Endometrial microvascular endothelial cells (primary cell): Measurements from ENCODE around the gene PAOX. TPM values are rescaled to one million over a fixed set of nuclear protein-coding genes. Genes with fewer than 3 reads are reported as not detected.
"Not testable (repeated sequence)": the region's sequence is repeated elsewhere in the genome, so short reads cannot be mapped to it uniquely, and the experiment has no call there.

Experiments used
- in situ Hi-C: cut with HindIII; loops from 2 replicates; pipeline ENCODE4 v1.10.0; 2017; ENCODE audit warnings: low sequenced_read_pairs, low pct_unique_long_range_greater_than_20kb; ENCODE audit errors: inconsistent ontology term
- total RNA-seq: library from RNA; depleted of rRNA; stranded (reverse); fragments of >200 nt; gene quantifications from one replicate; pipeline ENCODE4 v1.2.3, GENCODE V29; 2015; ENCODE audit errors: inconsistent ontology term

The PAOX gene
- total RNA-seq, 1 donor from 2014 or later, result 9.3 TPM

DNA sequence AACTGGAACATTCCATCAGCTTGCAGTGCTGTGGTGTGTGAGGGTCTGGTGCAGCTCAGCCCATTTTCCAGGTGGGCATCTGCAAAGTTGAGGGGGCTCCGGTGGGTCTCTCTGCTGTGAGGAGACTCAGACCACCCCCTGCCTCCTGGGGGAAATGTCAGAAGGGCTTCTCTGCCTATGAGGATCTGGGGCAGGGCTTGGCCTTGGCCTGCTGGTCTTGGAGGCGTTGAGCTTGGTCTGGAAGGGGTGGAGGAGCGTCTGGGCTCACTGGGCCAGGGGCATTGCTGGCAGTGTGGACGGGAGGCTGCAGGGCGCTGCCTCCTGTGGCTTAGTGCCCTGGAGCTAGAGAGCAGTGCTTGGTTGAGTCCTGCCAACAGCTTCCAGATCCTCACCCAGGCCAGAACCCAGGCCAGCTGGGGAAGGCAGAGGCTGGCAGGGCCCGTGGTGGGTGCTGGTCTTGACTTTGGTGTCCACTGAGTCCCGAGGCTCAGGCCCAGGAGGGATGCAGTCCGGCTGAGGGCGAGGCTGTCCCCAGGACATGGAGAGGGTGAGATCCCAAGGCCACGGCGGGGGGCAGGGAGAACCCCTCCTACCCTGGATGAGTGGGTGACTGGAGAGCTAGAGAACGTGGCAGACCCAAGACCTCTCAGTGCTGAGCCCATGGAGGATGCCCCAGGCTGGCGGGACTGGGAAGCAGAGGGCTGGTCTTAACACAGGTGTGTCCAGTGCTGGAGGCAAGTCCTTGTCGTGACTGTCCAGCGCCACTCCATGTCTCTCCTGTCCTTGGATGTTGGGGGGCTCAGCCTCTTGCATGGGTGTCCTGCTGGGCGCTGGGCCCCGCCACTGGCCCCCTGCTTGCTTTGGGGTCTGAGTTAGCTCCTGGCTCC lies 42.5 kb downstream of the PAOX start:
- in situ Hi-C loops, result no loop called here

DNA sequence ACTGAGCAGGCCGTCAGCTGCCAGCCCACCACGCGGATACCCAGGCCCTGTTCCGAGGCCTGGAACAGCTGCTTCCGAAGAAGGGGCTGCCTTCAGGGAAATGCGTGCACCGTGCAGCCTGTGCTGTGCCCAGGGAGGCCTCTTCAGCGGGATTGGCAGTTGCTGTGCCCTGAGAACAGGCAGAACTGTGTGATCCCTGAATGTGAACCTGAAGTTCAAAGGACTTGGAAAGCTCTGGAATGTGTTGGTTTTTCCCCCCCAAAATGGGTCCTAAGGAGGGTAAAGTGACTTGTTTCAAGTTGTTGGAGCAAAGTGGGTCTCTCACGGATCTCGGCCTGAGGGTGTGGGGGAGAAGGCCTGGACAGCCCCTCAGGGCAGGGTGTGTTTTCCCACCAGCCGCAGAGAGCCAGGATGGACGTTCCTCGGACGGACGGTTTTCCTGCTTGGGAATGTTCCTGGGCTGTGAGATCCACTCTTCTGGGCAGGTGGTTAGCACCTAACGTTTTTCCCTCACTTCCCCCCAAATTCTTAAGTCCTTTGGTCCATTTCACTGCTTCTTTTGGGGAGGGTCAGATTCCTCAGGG lies 43.3 kb downstream of the PAOX start:
- in situ Hi-C loops, result no loop called here

DNA sequence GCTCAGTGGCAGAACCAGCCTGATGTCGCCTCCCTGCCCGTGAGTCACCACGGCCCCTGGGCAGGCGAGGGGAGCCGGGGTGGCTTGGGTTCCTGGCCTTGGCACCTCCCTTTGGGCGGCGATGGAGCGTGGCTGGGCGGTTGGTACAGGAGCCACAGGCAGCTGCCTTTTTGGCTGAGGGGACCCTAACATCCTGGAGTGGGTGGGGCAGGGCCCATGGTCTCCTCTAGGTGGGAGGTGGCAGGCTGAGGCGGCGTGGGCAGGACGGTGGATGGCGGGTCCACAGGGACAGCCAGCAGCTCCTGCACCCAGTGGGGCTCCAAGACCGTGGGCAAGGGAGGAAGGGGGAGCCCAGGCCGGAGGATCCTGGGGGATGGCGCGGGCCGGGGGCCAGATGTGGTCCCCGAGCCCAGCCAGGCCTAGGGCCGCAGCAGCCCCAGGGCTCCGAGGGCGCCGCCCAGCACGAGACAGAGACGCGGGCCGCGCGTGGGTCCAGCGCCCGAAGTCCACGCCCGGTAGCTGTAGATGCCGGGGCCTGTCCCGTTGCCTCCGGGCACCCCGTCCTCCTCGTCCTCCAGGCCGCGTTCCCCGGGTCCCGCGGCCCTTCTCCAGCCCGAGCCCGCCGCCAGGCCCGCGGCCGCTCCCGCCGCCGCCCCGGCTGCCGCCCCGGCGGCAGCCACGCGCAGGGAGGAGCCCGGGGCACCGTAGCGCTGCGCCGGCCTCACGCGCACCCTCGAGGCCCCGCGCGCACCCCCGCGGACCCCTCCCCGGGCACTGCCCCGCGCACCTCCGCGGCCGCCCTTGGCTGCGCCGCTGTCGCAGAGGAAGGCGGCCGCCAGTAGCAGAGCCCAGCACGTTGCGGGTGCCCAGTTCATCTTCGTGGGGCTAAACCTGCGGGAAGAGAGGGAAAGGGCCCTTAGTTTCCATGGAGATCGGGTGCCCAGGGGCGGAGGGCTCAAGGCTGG lies 44.0 kb downstream of the PAOX start:
- in situ Hi-C loops, result no loop called here

DNA sequence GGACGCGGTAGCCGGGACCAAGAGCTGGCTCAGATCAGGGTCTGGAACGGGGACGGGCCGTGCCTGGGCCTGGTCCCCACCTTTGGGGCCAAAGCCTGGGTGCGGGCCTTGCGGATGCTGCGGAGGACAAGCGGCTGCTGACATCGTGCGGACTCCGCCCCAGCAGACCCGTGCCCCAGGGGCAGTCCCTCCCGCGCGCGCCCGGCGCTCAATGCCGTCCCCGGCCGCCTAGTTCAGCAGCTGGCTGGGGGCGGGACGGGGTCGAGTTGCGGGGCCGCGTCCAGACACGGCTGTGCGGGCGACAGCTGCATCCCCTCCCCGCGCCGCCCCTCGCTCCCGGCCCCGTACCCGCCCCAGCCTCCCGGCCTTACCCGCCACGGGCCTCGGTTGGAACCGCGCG lies 45.0 kb downstream of the PAOX start:
- in situ Hi-C loops, result not testable (repeated sequence)

DNA sequence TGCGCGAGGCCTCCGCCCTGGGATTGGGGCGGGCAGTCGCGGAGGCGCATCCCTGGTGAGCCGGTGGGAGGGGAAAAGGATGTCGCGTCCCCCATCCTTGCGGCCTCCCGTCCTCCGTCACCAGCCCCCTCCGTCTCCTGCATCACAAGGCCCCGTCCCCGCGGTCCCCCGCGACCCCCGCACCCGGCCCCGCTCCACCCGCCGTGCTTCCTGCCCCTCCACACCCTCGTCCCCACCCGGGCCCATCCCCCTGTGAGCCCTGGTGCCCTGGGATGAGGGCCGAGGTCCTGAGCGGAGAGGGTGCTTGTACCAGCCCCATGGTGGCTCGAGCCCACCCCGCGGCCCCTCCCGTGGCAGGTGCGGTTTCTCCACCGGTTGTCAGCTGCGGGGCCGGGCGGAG lies 45.5 kb downstream of the PAOX start, which contains the start of gene SPRN:
SPRN (minus strand) TSS at position 25 of the 400 bp plus-strand sequence. CDS start 944 bp downstream, outside the sequence.
- in situ Hi-C loops, result not testable (repeated sequence)

DNA sequence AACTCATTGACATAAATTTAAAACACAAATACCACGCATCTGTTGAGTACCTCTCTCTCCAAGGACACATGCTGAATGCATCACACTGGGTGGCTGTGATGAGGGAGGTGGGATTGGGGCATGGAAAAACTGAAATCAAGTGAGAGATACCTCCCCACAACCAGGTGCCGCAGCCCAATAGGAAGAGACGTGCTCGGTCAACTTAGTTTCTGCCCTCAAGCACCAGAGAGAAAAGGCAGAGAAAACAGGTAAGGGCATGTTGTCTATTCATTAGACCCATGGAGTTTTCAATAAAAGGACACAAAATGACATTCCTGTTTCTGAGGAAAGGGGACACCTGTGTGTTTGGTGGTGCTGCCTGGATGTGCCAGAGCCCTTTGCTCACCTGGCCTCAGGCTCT lies 50.5 kb downstream of the PAOX start:
- in situ Hi-C loops, result not testable (repeated sequence)

DNA sequence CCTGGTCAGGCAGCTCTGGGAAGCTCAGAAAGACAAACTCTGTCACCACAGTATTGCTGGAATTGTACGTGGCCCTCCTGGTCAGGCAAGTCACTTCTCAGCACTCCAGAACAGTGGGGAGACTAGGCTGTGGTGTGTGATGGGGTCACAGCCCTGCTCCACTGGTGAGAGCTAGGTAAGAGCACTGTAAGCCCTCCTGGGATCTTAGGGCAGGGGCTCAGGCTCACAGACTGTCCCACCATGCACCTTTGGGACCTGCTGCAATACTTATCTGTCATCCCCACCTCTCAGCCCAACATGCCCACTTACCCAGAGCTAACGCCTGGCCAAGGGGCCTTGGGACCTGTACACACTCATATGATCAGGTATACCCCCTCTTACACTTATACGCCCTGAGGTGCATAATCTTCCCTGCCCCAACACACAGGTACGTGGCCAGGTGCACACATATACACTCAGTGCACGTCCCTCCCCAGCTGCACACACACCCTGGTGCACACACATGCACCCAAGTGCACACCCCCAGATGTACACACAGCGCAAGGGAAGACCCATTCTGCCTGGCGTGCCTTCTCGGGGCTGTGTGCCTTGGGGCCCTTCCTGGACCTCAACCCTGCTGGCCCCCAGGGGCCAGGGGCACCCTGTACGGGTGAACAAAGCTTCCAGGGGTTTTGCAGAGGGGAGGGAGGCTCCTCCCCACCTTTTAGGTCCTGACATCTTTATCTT lies 53.0 kb downstream of the PAOX start:
- in situ Hi-C loops, result not testable (repeated sequence)

DNA sequence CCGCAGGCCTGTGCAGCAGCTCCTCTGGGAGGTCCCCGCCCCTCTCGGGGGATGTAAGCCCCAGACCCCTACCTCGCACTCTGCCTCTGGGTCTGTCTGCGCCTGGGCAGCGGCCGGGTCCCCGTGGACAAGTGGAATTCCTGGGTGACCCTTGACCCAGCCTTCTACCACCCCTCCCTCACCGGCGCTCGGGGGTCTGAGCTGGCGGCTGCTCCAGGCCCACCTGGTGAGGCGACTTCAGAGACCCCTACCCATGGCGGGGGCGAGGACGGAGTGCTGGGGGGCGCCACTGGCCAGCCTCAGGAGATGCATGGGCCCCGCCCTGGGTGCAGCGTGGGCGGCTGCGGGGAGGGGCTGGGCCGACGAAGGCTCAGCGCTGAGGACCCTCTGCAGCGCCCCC lies 53.7 kb downstream of the PAOX start:
- in situ Hi-C loops, result not testable (repeated sequence)

DNA sequence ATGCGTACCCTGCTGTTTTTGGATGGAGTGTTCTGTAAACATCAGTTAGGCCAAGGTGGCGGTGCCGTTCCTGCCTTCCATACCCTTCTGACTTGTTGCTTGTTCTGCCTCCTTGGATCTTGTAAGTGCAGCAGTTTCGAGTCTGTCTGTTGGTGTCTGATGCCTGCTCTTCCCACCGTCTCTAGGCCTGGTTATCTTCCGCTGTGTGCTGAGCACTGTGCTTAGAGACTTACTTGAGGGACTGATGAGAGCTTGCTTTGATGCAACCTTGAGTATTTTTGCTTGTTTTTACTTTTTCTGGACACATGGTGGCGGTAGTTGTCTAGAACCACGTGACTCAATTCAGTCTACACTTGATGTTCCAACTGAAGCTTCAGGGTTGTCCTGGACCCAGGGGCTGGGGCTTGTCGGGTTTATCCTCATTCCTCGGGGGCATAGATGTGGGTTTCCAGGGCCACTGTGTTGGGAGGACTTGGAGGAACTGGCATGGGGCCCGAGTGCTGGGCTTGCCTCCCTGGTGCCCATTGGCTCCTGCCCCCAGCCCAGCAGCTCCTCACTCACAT lies 59.7 kb downstream of the PAOX start:
- in situ Hi-C loops, result no loop called here

DNA sequence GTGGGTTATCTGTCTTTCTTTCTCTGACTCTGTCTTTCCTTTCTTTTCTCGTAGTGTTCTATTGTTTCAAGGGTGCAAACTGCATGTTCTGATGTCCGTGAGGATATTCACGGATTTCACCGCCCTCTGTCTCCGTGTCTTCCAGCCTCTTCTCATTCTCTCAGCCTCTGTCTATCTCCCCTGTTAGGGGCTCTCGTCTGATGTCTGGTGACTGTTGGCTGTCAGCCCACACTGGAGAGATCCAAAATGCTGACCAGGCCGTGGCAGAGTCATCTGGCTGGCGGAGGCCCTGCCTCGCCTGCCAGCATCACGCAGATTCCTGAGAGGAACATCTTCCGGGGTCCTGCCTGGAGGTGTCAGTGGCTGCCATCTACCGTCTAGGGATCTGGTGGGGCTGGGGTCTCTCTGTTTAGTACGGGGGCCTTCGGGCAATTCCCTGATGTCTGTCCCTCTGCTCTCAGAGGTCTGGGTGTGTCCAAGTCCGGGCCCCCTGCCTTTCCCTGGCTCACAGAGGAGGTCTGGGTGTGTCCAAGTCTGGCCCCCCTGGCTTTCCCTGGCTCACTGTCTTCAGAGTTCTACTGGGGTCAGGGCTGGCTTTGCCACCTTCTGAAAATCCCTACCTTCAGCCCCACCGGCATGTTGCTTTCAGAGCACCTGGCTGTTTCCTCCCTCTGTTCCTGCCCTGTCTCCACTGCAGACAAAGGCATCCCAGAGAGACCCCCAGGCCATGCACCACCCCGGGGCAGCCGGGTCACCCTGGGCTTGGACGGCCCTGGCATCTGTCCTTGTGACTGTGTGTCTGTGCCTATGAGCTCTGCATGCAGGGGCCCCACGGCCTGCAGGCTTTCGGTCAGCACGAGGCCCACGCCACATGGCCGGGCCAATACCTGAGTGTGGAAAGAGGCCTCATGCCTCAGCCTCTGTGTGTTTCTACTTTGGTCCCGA lies 60.7 kb downstream of the PAOX start:
- in situ Hi-C loops, result no loop called here

DNA sequence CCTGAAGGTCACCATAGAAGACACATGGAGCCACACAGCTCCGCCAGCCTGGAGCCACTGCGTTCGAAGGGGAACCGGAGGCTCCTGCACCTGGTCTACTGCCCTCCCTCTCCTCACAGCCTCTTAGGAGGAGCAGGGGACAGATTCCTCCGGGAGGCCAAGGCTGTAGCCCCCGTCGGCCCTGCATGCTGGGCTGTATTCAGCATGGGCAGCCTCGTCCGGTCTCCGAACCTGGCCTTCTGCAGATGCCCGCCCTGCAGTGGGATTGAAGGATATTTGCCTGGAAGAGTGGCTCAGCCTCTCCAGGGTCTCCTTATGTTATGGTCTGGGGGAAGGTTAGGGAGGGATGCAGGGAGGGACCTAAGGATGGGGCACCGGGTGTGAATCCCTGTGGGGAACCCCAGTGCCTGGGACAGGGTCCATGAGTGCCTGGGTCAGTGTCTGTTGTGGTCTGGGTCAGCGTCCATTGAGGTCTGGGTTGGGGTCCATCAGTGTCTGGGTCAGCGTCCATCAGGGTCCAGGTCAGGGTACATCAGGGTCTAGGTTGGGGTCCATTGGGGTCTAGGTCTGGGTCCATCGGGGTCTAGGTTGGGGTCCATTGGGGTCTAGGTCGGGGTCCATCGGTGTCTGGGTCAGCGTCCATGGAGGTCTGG lies 61.7 kb downstream of the PAOX start:
- in situ Hi-C loops, result no loop called here

Other genes starting within 250 kb of the PAOX start
- not detected for gene KNDC1, start 219.0 kb upstream of the PAOX start, total RNA-seq
- not detected for gene UTF1, start 149.0 kb upstream of the PAOX start, total RNA-seq
- gene VENTX, start 141.4 kb upstream of the PAOX start, total RNA-seq, result not detected
- gene ADAM8, start 102.4 kb upstream of the PAOX start, total RNA-seq, result 11.6 TPM
- gene TUBGCP2, start 70.4 kb upstream of the PAOX start, total RNA-seq, result 63.8 TPM
- 35.9 TPM for gene ZNF511, start 70.3 kb upstream of the PAOX start, total RNA-seq
- not detected for gene CALY, start 42.4 kb upstream of the PAOX start, total RNA-seq
- not detected for gene PRAP1, start 31.9 kb upstream of the PAOX start, total RNA-seq
- gene FUOM, start 21.2 kb upstream of the PAOX start, total RNA-seq, result 9.9 TPM
- gene ECHS1, start 5.9 kb upstream of the PAOX start, total RNA-seq, result 136 TPM
- gene MTG1, start 14.9 kb downstream of the PAOX start, total RNA-seq, result 28.0 TPM
- 0.19 TPM for gene SPRN, start 45.4 kb downstream of the PAOX start, total RNA-seq
- gene SCART1, start 74.7 kb downstream of the PAOX start, total RNA-seq, result not detected
- not detected for gene CYP2E1, start 148.1 kb downstream of the PAOX start, total RNA-seq
- gene SYCE1, start 186.3 kb downstream of the PAOX start, total RNA-seq, result not detected
- not detected for gene FRG2B, start 247.5 kb downstream of the PAOX start, total RNA-seq